PFSK-1 (cell line): Measurements from ENCODE around the gene GAGE12H.
"Not testable (repeated sequence)": the region's sequence is repeated elsewhere in the genome, so short reads cannot be mapped to it uniquely, and the experiment has no call there.

Source experiments
- FOXP2 ChIP-seq: optimal IDR thresholded peaks from 2 replicates; pipeline ENCODE3; 2011; ENCODE audit warnings: borderline replicate concordance, control low read depth, inconsistent platforms; ENCODE audit not compliant: insufficient read depth; ENCODE audit errors: extremely low read length, extremely low read depth
- POLR2AphosphoS5 ChIP-seq: IDR thresholded peaks from 2 replicates; pipeline ENCODE4 v1.6.1; 2012; ENCODE audit warnings: low read depth, mild to moderate bottlenecking, control low read depth, low read length, moderate library complexity
- REST ChIP-seq, 2 experiments: IDR thresholded peaks; 2 replicates each; pipeline versions ENCODE4 v1.6.1 to v1.8.0; 2011 to 2012; ENCODE audit warnings: low read depth in 2 of 2, low read length in 2 of 2, control low read depth in 1 of 2, inconsistent platforms in 1 of 2, mild to moderate bottlenecking in 1 of 2, moderate library complexity in 1 of 2; ENCODE audit not compliant: insufficient read depth in 1 of 2
- SIN3A ChIP-seq: IDR thresholded peaks from 2 replicates; pipeline ENCODE4 v1.6.1; 2012; ENCODE audit warnings: mild to moderate bottlenecking, low read length, moderate library complexity, borderline replicate concordance; ENCODE audit not compliant: insufficient read depth
- TAF1 ChIP-seq: IDR thresholded peaks from 2 replicates; pipeline ENCODE4 v1.6.1; 2012; ENCODE audit warnings: low read length, control low read depth, borderline replicate concordance; ENCODE audit not compliant: insufficient read depth

Gene GAGE12H

GRCh38 chrX:49589196-49589595 is 9.4 kb downstream of the GAGE12H start, which contains the start of gene GAGE2A:
GAGE2A (plus strand) TSS chrX:49589496; CDS start chrX:49590651, 1,155 bp downstream.
- not testable (repeated sequence) for TF ChIP-seq TAF1; REST (IDR thresholded peaks at IDR 0.05; ENCODE audit: insufficient read depth in 1 of 2, low read depth in 2 of 2, low read length in 2 of 2); FOXP2

- TF ChIP-seq TAF1; REST (IDR thresholded peaks at IDR 0.05; ENCODE audit: insufficient read depth in 1 of 2, low read depth in 2 of 2, low read length in 2 of 2); POLR2AphosphoS5: not testable (repeated sequence)
Observed at GRCh38 chrX:49598720-49599119, 19.0 kb downstream of the GAGE12H start, which contains the start of gene GAGE1. GAGE1 (plus strand) TSS chrX:49599020; CDS start chrX:49600175, 1,155 bp downstream.

- no peak for TF ChIP-seq SIN3A
- TF ChIP-seq REST (IDR thresholded peaks at IDR 0.05; ENCODE audit: insufficient read depth in 1 of 2, low read depth in 2 of 2, low read length in 2 of 2) = no peak
- no peak for TF ChIP-seq FOXP2
- no peak for TF ChIP-seq POLR2AphosphoS5
- no peak for TF ChIP-seq TAF1
Observed at GRCh38 chrX:49610718-49611310, 31.1 kb downstream of the GAGE12H start.

GRCh38 chrX:49618574-49618973 is 38.8 kb downstream of the GAGE12H start:
- TF ChIP-seq TAF1 = no peak
- no peak for TF ChIP-seq FOXP2
- no peak for TF ChIP-seq POLR2AphosphoS5

- TF ChIP-seq SIN3A (no peak), REST (IDR thresholded peaks at IDR 0.05; ENCODE audit: insufficient read depth in 1 of 2, low read depth in 2 of 2, low read length in 2 of 2) (no peak), POLR2AphosphoS5 (no peak), TAF1 (no peak), FOXP2 (no peak)
Observed at GRCh38 chrX:49627086-49627777, 47.5 kb downstream of the GAGE12H start.
